Loucy (cell line): Measurements from ENCODE around the gene ANP32B.

Experiments used
- CTCF ChIP-seq: fragments of 200-600 bp; sonication (generic); conservative IDR thresholded peaks from 2 replicates; pipeline ENCODE4 v1.5.1; 2014; ENCODE audit warnings: mild to moderate bottlenecking, antibody characterized with exemption, low read length
- EZH2phosphoT487 ChIP-seq: fragments of 200-600 bp; IDR thresholded peaks from 2 replicates; pipeline ENCODE4 v1.6.1; 2018; ENCODE audit warnings: antibody characterized with exemption, mild to moderate bottlenecking, moderate library complexity, borderline replicate concordance

GRCh38 chr9:97963232-97963631 lies 19.9 kb upstream of the ANP32B start:
- TF ChIP-seq CTCF (no peak), EZH2phosphoT487 (no peak)
